Umbilical cord (tissue), 2 donors: Measurements from ENCODE around the gene TMCO4. TPM values are rescaled to one million over a fixed set of nuclear protein-coding genes. Genes with fewer than 3 reads are reported as not detected.

Experiments used
- DNase-seq: peaks from one replicate; pipeline ENCODE4 v3.0.0-alpha.2; 2015; ENCODE audit warnings: low spot score
- total RNA-seq: library from RNA; depleted of rRNA; stranded (reverse); fragments of >200 nt; gene quantifications from one replicate; pipeline ENCODE4 v1.2.3, GENCODE V29; 2014; ENCODE audit warnings: low replicate concordance; ENCODE audit not compliant: insufficient read depth

The TMCO4 gene
- total RNA-seq, 1 donor from 2014 or later, result 4.1 TPM

- no peak for DNase-seq
Measured at GRCh38 chr1:19775831-19776230, 23.9 kb downstream of the TMCO4 start.

GRCh38 chr1:19775317-19775716, 24.4 kb downstream of the TMCO4 start:
- DNase-seq, result no peak

- no peak for DNase-seq
Measured at GRCh38 chr1:19774180-19774785, 25.4 kb downstream of the TMCO4 start.

- DNase-seq, result no peak
Measured at GRCh38 chr1:19773485-19773884, 26.2 kb downstream of the TMCO4 start.

- DNase-seq, result no peak
Measured at GRCh38 chr1:19772053-19772452, 27.7 kb downstream of the TMCO4 start.

GRCh38 chr1:19771350-19771749, 28.4 kb downstream of the TMCO4 start:
- DNase-seq, result no peak

GRCh38 chr1:19770436-19771190, 29.1 kb downstream of the TMCO4 start:
- DNase-seq, result no peak

GRCh38 chr1:19769211-19769932, 30.3 kb downstream of the TMCO4 start:
- DNase-seq, result no peak

- no peak for DNase-seq
Measured at GRCh38 chr1:19768353-19769210, 31.1 kb downstream of the TMCO4 start.

- no peak for DNase-seq
Measured at GRCh38 chr1:19765623-19766022, 34.1 kb downstream of the TMCO4 start.

GRCh38 chr1:19764848-19765247, 34.9 kb downstream of the TMCO4 start:
- DNase-seq, result no peak

- no peak for DNase-seq
Measured at GRCh38 chr1:19762175-19762779, 37.4 kb downstream of the TMCO4 start.

GRCh38 chr1:19759740-19760089, 40.0 kb downstream of the TMCO4 start:
- DNase-seq, result no peak

- no peak for DNase-seq
Measured at GRCh38 chr1:19758227-19758830, 41.4 kb downstream of the TMCO4 start.

GRCh38 chr1:19757641-19758040, 42.1 kb downstream of the TMCO4 start:
- no peak for DNase-seq

- no peak for DNase-seq
Measured at GRCh38 chr1:19756480-19756879, 43.2 kb downstream of the TMCO4 start.

- DNase-seq, result peak; percentile 17
Measured at GRCh38 chr1:19754482-19754881, 45.2 kb downstream of the TMCO4 start.

- no peak for DNase-seq
Measured at GRCh38 chr1:19752083-19752696, 47.5 kb downstream of the TMCO4 start.

- no peak for DNase-seq
Measured at GRCh38 chr1:19750882-19751276, 48.8 kb downstream of the TMCO4 start.

GRCh38 chr1:19750101-19750881, 49.4 kb downstream of the TMCO4 start:
- no peak for DNase-seq
